Measurements from ENCODE around the gene CYP8B1.

GRCh38 chr3:42904076-42904475 lies 28.4 kb upstream of the CYP8B1 start:
- TF ChIP-seq EP300 (IDR thresholded peaks at IDR 0.05) (no peak), CTCF (IDR thresholded peaks at IDR 0.05) (no peak)

Data from stomach (tissue), 4 donors.